GM21528 (cell line): ENCODE results near the gene ZC3H4.
"Not testable (repeated sequence)": the region's sequence is repeated elsewhere in the genome, so short reads cannot be mapped to it uniquely, and the experiment has no call there.

ENCODE experiments used
- ATAC-seq: cut with Tn5 transposase; IDR thresholded peaks from one replicate; pipeline ENCODE4 v1.9.1; 2021; ENCODE audit warnings: mild to moderate bottlenecking, moderate library complexity; ENCODE audit not compliant: unreplicated experiment, low FRiP score

The ZC3H4 gene

GRCh38 chr19:47057328-47057727 is 56.2 kb downstream of the ZC3H4 start:
- ATAC-seq: no peak

GRCh38 chr19:47056411-47056810 is 57.2 kb downstream of the ZC3H4 start:
- no peak for ATAC-seq

- ATAC-seq: not testable (repeated sequence)
These were observed 63.0 kb downstream of the ZC3H4 start for GRCh38 chr19:47050562-47050961.

- no peak for ATAC-seq
These were observed 64.3 kb downstream of the ZC3H4 start for GRCh38 chr19:47049307-47049700.

GRCh38 chr19:47047763-47048405 is 65.7 kb downstream of the ZC3H4 start:
- ATAC-seq: peak; percentile 42

GRCh38 chr19:47047272-47047762 is 66.3 kb downstream of the ZC3H4 start:
- ATAC-seq: no peak

GRCh38 chr19:47045867-47046470 is 67.6 kb downstream of the ZC3H4 start:
- ATAC-seq: no peak

GRCh38 chr19:47044946-47045866 is 68.4 kb downstream of the ZC3H4 start:
- no peak for ATAC-seq

- ATAC-seq: no peak
These were observed 72.7 kb downstream of the ZC3H4 start for GRCh38 chr19:47040869-47041268.

GRCh38 chr19:47039239-47039874 is 74.2 kb downstream of the ZC3H4 start:
- ATAC-seq: no peak

GRCh38 chr19:47037766-47038165 is 75.8 kb downstream of the ZC3H4 start:
- ATAC-seq: no peak

- peak; percentile 34 for ATAC-seq
These were observed 77.4 kb downstream of the ZC3H4 start for GRCh38 chr19:47036097-47036651.

GRCh38 chr19:47035127-47036096 is 78.2 kb downstream of the ZC3H4 start:
- ATAC-seq: peak; percentile 72

- no peak for ATAC-seq
These were observed 81.3 kb downstream of the ZC3H4 start for GRCh38 chr19:47032171-47032811.

GRCh38 chr19:47028195-47028601 is 85.4 kb downstream of the ZC3H4 start:
- ATAC-seq: no peak

GRCh38 chr19:47027586-47028088 is 85.9 kb downstream of the ZC3H4 start:
- no peak for ATAC-seq

GRCh38 chr19:47026889-47027288 is 86.7 kb downstream of the ZC3H4 start:
- no peak for ATAC-seq

GRCh38 chr19:47026156-47026555 is 87.4 kb downstream of the ZC3H4 start:
- no peak for ATAC-seq

- no peak for ATAC-seq
These were observed 89.1 kb downstream of the ZC3H4 start for GRCh38 chr19:47024502-47024901.
